ENCODE results near the gene EFNA5.

GRCh38 chr5:107499776-107500175 is 171.0 kb downstream of the EFNA5 start:
- TF ChIP-seq CTCF (IDR thresholded peaks at IDR 0.05; ENCODE audit: poor library complexity) (no peak), EZH2 (IDR thresholded peaks at IDR 0.05; ENCODE audit: borderline replicate concordance) (no peak), EZH2phosphoT487 (IDR thresholded peaks at IDR 0.05; ENCODE audit: low read depth, severe bottlenecking, unreplicated experiment) (no peak)
